HFFc6 (cell line): ENCODE results near the gene GALNT5. TPM values are rescaled to one million over a fixed set of nuclear protein-coding genes. Genes with fewer than 3 reads are reported as not detected.

Experiments
- DNase-seq: peaks from one replicate; pipeline ENCODE4 v3.0.0-alpha.2; 2018
- H3K27ac Mint-ChIP-seq: 2 replicates; pipeline ENCODE4 v1.8.0; 2020; ENCODE audit warnings: mild to moderate bottlenecking, mixed read lengths
- H3K27me3 Mint-ChIP-seq: 2 replicates; pipeline ENCODE4 v1.8.0; 2021; ENCODE audit warnings: mild to moderate bottlenecking, moderate library complexity, mixed read lengths; ENCODE audit not compliant: insufficient read depth
- H3K36me3 Mint-ChIP-seq: 2 replicates; pipeline ENCODE4 v1.8.0; 2021; ENCODE audit warnings: low read depth, mixed read lengths
- H3K4me1 Mint-ChIP-seq: 2 replicates; pipeline ENCODE4 v1.8.0; 2020; ENCODE audit warnings: low read depth, mixed read lengths
- H3K4me3 Mint-ChIP-seq: 2 replicates; pipeline ENCODE4 v1.8.0; 2020; ENCODE audit warnings: mild to moderate bottlenecking, moderate library complexity, mixed read lengths
- H3K9me3 Mint-ChIP-seq: 2 replicates; pipeline ENCODE4 v1.8.0; 2020; ENCODE audit warnings: mild to moderate bottlenecking, mixed read lengths
- total RNA-seq, 6 experiments: library from RNA; stranded (reverse); fragmentation: NEBNext Ultra II Directional; extraction: Animal tissue kit (Norgen Biotek cat#: 25700); gene quantifications; 2 replicates in 1 of 6; 3 replicates in 5 of 6; pipeline ENCODE4 v1.2.3, GENCODE V29; 2021
- TF ChIP-seq, protein P1 (sequence below): fragments of 200-600 bp; sonication (generic); IDR thresholded peaks from 2 replicates; pipeline ENCODE4 v1.5.0; 2021; ENCODE audit warnings: antibody characterized with exemption, mild to moderate bottlenecking

GALNT5 gene
- total RNA-seq, 6 experiments from 2014 or later: 27.6 to 70.0 (median 63.0) TPM

DNA sequence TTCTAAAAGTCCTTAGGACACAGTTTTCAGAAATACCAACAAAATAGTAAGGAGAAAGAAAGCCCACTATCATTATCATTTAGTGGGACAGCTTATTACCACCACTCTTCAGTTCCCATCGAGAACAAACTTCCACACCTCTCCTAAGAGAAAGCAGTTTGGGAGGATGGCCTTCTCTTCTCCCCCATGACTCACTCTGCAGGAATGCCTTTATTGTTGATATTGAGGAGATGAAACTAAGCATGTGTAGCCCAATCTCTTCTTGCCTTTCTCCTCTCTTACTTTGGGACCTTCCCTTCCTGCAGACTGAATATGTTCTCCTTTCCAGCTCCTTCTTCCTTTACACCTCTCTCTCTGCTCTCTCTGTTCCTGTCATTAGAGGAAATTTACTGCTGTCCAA is 98.1 kb downstream of the GALNT5 start:
- Mint-ChIP-seq H3K27me3 (peaks cover 1% of the 10 kb centered on the region; the same call in 1 of the 2 replicates), H3K4me1 (peaks cover 10% of the 10 kb centered on the region; the same call in 1 of the 2 replicates), H3K27ac (no peak overlapping the region), H3K9me3 (no peaks in the 10 kb centered on the region), H3K36me3 (no peaks in the 10 kb centered on the region), H3K4me3 (no peak overlapping the region)
- TF ChIP-seq, protein P1, sequence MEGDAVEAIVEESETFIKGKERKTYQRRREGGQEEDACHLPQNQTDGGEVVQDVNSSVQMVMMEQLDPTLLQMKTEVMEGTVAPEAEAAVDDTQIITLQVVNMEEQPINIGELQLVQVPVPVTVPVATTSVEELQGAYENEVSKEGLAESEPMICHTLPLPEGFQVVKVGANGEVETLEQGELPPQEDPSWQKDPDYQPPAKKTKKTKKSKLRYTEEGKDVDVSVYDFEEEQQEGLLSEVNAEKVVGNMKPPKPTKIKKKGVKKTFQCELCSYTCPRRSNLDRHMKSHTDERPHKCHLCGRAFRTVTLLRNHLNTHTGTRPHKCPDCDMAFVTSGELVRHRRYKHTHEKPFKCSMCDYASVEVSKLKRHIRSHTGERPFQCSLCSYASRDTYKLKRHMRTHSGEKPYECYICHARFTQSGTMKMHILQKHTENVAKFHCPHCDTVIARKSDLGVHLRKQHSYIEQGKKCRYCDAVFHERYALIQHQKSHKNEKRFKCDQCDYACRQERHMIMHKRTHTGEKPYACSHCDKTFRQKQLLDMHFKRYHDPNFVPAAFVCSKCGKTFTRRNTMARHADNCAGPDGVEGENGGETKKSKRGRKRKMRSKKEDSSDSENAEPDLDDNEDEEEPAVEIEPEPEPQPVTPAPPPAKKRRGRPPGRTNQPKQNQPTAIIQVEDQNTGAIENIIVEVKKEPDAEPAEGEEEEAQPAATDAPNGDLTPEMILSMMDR: no peak
- DNase-seq: no peak

DNA sequence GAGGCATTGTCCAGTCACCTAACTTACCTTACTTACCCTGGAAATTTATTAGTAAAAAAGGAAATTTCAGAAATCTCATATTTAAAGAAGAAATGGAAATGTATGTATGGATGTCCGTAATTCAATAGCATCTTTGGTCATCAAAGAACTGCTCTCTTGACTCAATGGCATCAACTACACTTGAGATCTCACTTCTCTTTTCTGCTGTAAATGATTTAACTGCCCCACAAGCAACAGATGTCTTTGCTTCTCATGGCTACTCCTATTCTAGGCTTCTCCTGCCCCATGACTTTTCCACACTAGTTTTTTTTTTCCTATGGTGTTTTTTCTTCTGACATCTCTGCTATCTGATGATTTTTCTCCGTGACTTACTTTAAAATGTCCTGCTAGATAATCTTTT is 102.1 kb downstream of the GALNT5 start:
- TF ChIP-seq, protein P1: no peak
- Mint-ChIP-seq H3K4me1 (peaks cover 10% of the 10 kb centered on the region; the same call in 1 of the 2 replicates), H3K27ac (no peak overlapping the region), H3K27me3 (no peaks in the 10 kb centered on the region; the same call in 1 of the 2 replicates), H3K4me3 (no peak overlapping the region), H3K36me3 (no peaks in the 10 kb centered on the region; the same call in 1 of the 2 replicates), H3K9me3 (peaks cover 12% of the 10 kb centered on the region)
- no peak for DNase-seq

DNA sequence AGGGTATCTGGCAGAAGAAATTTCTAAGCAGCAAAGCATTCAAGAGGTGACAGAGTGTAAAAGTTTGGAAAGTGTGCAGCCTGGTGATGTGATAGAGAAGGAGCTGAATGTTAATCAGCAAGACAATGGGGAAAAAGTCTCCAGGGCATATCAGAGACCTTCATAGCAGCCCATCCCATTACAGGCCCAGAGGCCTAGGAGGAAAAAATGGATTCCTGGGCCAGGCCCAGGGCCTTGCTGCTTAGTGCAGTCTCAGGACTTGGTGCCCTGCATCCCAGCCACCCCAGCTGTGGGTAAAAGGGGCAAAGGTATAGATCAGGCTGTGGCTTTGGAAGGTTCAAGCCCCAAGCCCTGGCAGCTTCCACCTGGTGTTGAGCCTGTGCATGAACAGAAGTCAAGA is 104.0 kb downstream of the GALNT5 start:
- no peaks in the 10 kb centered on the region for H3K4me1 Mint-ChIP-seq
- no peak for DNase-seq
- H3K4me3 Mint-ChIP-seq: no peak overlapping the region
- peaks cover 12% of the 10 kb centered on the region for H3K9me3 Mint-ChIP-seq
- no peaks in the 10 kb centered on the region; the same call in 1 of the 2 replicates for H3K36me3 Mint-ChIP-seq
- TF ChIP-seq, protein P1: no peak
- no peak overlapping the region for H3K27ac Mint-ChIP-seq
- no peaks in the 10 kb centered on the region; the same call in 1 of the 2 replicates for H3K27me3 Mint-ChIP-seq

DNA sequence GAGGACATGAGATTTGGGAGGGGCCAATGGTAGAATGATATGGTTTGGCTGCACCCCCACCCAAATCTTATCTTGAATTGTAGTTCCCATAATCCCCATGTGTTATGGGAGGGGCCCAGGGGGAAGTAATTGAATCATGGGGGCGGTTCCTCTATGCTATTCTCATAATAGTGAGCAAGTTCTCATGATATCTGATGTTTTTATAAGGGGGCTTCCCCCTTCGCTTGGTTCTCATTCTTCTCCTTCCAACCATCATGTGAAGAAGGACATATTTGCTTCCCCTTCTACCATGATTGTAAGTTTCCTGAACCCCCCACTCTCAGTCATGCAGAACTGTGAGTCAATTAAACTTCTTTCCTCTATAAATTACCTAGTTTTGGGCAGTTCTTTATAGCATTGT is 105.1 kb downstream of the GALNT5 start:
- H3K27ac Mint-ChIP-seq: no peak overlapping the region
- no peaks in the 10 kb centered on the region for H3K4me1 Mint-ChIP-seq
- no peaks in the 10 kb centered on the region; the same call in 1 of the 2 replicates for H3K27me3 Mint-ChIP-seq
- no peaks in the 10 kb centered on the region; the same call in 1 of the 2 replicates for H3K36me3 Mint-ChIP-seq
- TF ChIP-seq, protein P1: no peak
- H3K4me3 Mint-ChIP-seq: no peak overlapping the region
- DNase-seq: no peak
- H3K9me3 Mint-ChIP-seq: peaks cover 12% of the 10 kb centered on the region

GRCh38 chr2:157363612-157364101 is 106.2 kb downstream of the GALNT5 start:
- Mint-ChIP-seq H3K9me3 (peaks cover 12% of the 10 kb centered on the region), H3K27ac (no peak overlapping the region), H3K4me1 (no peaks in the 10 kb centered on the region), H3K36me3 (no peaks in the 10 kb centered on the region; the same call in 1 of the 2 replicates), H3K4me3 (no peak overlapping the region), H3K27me3 (no peaks in the 10 kb centered on the region; the same call in 1 of the 2 replicates)
- DNase-seq: no peak
- TF ChIP-seq, protein P1: no peak

Other genes starting within 250 kb of the GALNT5 start
- gene ERMN, start 68.1 kb downstream of the GALNT5 start, total RNA-seq: not detected
- not detected for gene CYTIP, start 186.4 kb downstream of the GALNT5 start, total RNA-seq